Endothelial cell (in vitro differentiated cells): ENCODE measurements around the gene IQUB. TPM values are rescaled to one million over a fixed set of nuclear protein-coding genes. Genes with fewer than 3 reads are reported as not detected.

Source experiments
- DNase-seq: peaks from one replicate; pipeline ENCODE4 v3.0.0; 2021; ENCODE audit warnings: low spot score
- H3K27ac Mint-ChIP-seq: one replicate; pipeline ENCODE4 v1.8.0; 2021; ENCODE audit warnings: mixed read lengths, inconsistent platforms; ENCODE audit not compliant: unreplicated experiment
- H3K27me3 Mint-ChIP-seq: one replicate; pipeline ENCODE4 v1.8.0; 2021; ENCODE audit warnings: mild to moderate bottlenecking, moderate library complexity, mixed read lengths, inconsistent platforms; ENCODE audit not compliant: unreplicated experiment
- H3K36me3 Mint-ChIP-seq: one replicate; pipeline ENCODE4 v1.8.0; 2021; ENCODE audit warnings: mild to moderate bottlenecking, low read depth, mixed read lengths, inconsistent platforms; ENCODE audit not compliant: unreplicated experiment
- H3K4me1 Mint-ChIP-seq: one replicate; pipeline ENCODE4 v1.8.0; 2021; ENCODE audit warnings: mild to moderate bottlenecking, mixed read lengths, inconsistent platforms; ENCODE audit not compliant: unreplicated experiment
- H3K4me3 Mint-ChIP-seq: one replicate; pipeline ENCODE4 v1.8.0; 2021; ENCODE audit warnings: mild to moderate bottlenecking, mixed read lengths, inconsistent platforms; ENCODE audit not compliant: unreplicated experiment
- H3K9me3 Mint-ChIP-seq: one replicate; pipeline ENCODE4 v1.8.0; 2021; ENCODE audit warnings: mixed read lengths, inconsistent platforms; ENCODE audit not compliant: unreplicated experiment
- CTCF ChIP-seq: fragments of 200-600 bp; sonication (generic); IDR thresholded peaks from one replicate; pipeline ENCODE4 v1.5.0; 2021; ENCODE audit warnings: antibody characterized with exemption; ENCODE audit not compliant: unreplicated experiment
- total RNA-seq: library from RNA; stranded (reverse); fragmentation: NEBNext Ultra II Directional; extraction: Animal tissue kit (Norgen Biotek cat#: 25700); gene quantifications from one replicate; pipeline ENCODE4 v1.2.1, GENCODE V29; 2021; ENCODE audit not compliant: unreplicated experiment

IQUB gene
- total RNA-seq, 1 donor from 2014 or later, result 0.49 TPM

- no peaks in the 10 kb centered on the region for H3K9me3 Mint-ChIP-seq
- TF ChIP-seq CTCF, result no peak
- no peak for DNase-seq
- H3K36me3 Mint-ChIP-seq, result no peaks in the 10 kb centered on the region
- H3K27ac Mint-ChIP-seq, result peak overlapping the region; percentile 15
- no peak overlapping the region for H3K4me3 Mint-ChIP-seq
- H3K4me1 Mint-ChIP-seq, result peaks cover 5% of the 10 kb centered on the region
- no peaks in the 10 kb centered on the region for H3K27me3 Mint-ChIP-seq
Measured at GRCh38 chr7:123569352-123570010, 35.1 kb upstream of the IQUB start.

DNA sequence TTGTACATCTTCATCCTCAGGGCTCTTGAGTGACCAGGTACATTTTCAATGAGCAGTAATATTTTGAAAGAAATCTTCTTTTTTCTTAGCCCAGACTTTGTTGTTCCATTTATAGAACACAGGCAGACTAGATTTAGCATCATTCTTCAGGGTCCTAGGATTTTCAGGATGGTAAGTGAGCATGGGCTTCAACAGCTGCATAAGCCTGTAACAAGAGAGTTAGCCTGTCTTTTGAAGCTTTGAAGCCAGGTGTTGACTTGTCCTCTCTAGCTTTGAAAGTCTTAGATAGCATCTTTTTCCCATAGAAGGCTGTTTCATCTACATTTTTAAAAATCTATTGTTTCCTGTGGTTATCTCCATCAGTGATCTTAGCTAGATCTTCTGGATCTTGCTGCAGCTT, 27.7 kb upstream of the IQUB start:
- TF ChIP-seq CTCF, result no peak
- DNase-seq, result no peak
- Mint-ChIP-seq H3K9me3 (no peaks in the 10 kb centered on the region), H3K27me3 (no peaks in the 10 kb centered on the region), H3K4me1 (no peaks in the 10 kb centered on the region), H3K4me3 (no peak overlapping the region), H3K27ac (no peak overlapping the region), H3K36me3 (no peaks in the 10 kb centered on the region)

DNA sequence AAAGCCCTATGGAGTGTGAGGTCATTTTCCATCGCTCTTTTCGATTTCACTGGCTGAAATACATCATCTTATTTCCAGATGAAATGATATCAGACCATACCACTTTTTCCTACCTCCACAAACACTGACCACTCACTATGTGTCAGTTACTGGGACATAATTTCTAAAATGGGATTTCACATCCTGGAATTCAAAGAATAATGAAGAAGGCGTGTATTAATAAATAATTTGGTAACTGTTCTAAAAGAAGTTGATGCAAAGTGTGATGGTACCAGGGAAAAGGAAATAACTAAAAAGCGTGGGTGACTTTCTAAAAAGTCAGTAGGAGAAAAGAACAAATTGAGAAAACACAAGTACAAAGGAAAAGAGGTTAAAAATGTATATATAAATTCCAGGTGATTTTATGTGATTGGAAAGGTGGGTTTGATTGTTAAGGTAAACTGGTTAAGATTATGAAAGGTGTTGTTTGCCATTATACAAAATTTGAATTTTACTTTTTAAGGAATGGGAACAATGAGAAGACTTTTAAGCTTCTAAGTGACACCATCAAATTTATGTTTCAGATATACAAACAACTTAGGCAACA, 24.0 kb upstream of the IQUB start:
- no peaks in the 10 kb centered on the region for H3K4me1 Mint-ChIP-seq
- no peak overlapping the region for H3K27ac Mint-ChIP-seq
- no peak for DNase-seq
- H3K36me3 Mint-ChIP-seq, result peaks cover under 1% of the 10 kb centered on the region
- no peak overlapping the region for H3K4me3 Mint-ChIP-seq
- no peak for TF ChIP-seq CTCF
- H3K27me3 Mint-ChIP-seq, result no peaks in the 10 kb centered on the region
- no peaks in the 10 kb centered on the region for H3K9me3 Mint-ChIP-seq

GRCh38 chr7:123557398-123558288, 23.2 kb upstream of the IQUB start, which contains the start of gene NDUFA5:
TSS of gene NDUFA5 (minus strand) at chr7:123557818. CDS start at chr7:123557795, 23 bp downstream.
- Mint-ChIP-seq H3K4me3 (no peak within 1 kb of the TSS), H3K27me3 (no peaks in the 10 kb centered on the region), H3K36me3 (peaks cover 8% of the 10 kb centered on the region), H3K9me3 (no peaks in the 10 kb centered on the region), H3K27ac (no peak within 1 kb of the TSS), H3K4me1 (no peaks in the 10 kb centered on the region)
- DNase-seq, result peak; percentile 95
- TF ChIP-seq CTCF, result no peak

DNA sequence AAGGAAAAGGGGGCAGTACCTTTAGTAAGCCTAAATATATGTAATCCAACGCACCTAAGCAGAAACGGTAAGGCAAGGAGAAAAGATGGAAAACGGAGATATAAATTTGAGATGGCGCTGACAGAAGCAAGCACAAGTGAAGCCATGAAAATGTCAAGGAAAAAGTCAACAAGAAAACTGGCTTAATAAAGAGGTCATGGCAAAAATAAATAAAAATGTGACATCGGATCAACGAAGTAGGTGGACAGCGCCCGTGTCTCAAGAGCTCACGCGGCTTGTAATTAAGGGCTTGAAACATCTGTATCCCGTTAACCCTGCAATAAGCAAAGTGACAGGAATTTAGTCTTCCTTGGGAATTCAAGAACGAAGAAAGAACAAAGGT, 22.6 kb upstream of the IQUB start:
- no peak overlapping the region for H3K4me3 Mint-ChIP-seq
- no peaks in the 10 kb centered on the region for H3K4me1 Mint-ChIP-seq
- H3K9me3 Mint-ChIP-seq, result no peaks in the 10 kb centered on the region
- peaks cover 11% of the 10 kb centered on the region for H3K36me3 Mint-ChIP-seq
- DNase-seq, result no peak
- H3K27me3 Mint-ChIP-seq, result no peaks in the 10 kb centered on the region
- no peak for TF ChIP-seq CTCF
- H3K27ac Mint-ChIP-seq, result no peak overlapping the region
